BJ (cell line): ENCODE results near the gene ACVR2B. TPM values are rescaled to one million over a fixed set of nuclear protein-coding genes. Genes with fewer than 3 reads are reported as not detected.

Experiments used
- CTCF ChIA-PET: fragments of 350-600 bp; formaldehyde crosslinking; extraction: SDS; loops from one replicate; lab custom pipeline; 2021; ENCODE audit warnings: antibody characterized with exemption, inconsistent platforms; lab: Yijun Ruan, JAX
- POLR2A ChIA-PET: fragments of 300-600 bp; sonication (Branson Sonifier 250); formaldehyde crosslinking; extraction: SDS; loops from one replicate; lab custom pipeline; 2021; ENCODE audit warnings: antibody characterized with exemption; lab: Charles Lee
- DNase-seq: peaks from one replicate; pipeline ENCODE4 v3.0.0-alpha.2; 2011; ENCODE audit warnings: low read depth
- H3K27me3 ChIP-seq: 2 replicates; pipeline ENCODE4 v1.6.0; 2011; ENCODE audit warnings: low read length; ENCODE audit not compliant: control insufficient read depth, insufficient read depth
- H3K36me3 ChIP-seq: 2 replicates; pipeline ENCODE4 v1.5.1; 2011; ENCODE audit warnings: low read length; ENCODE audit not compliant: control insufficient read depth, insufficient read depth
- H3K4me3 ChIP-seq: 2 replicates; pipeline ENCODE4 v1.5.1; 2011; ENCODE audit warnings: low read depth, mild to moderate bottlenecking, control low read depth, low read length
- polyA plus RNA-seq: library from polyadenylated mRNA; depleted of rRNA; stranded (reverse); fragments of >200 nt; gene quantifications from 2 replicates; pipeline ENCODE4 v1.2.3, GENCODE V29; 2011
- TF ChIP-seq, protein P1 (sequence below): IDR thresholded peaks from 2 replicates; pipeline ENCODE4 v1.5.1; 2011; ENCODE audit warnings: low read depth, mild to moderate bottlenecking, control low read depth, inconsistent platforms, low read length, moderate library complexity; ENCODE audit not compliant: insufficient read depth

Gene ACVR2B
- polyA plus RNA-seq, 1 experiment, result 1.6 TPM

GRCh38 chr3:38479431-38480092, 25.9 kb downstream of the ACVR2B start:
- no peaks in the 10 kb centered on the region for H3K27me3 ChIP-seq
- ChIA-PET CTCF (interaction anchor here (0.5 to 6.5 kb wide), 24 partner anchors 10 to 813 kb away, joined by 3 to 112 read pairs (median 4); partner anchors contain the start of genes EXOG and XYLB), POLR2A (no interaction called here)
- peaks cover 14% of the 10 kb centered on the region for H3K36me3 ChIP-seq
- H3K4me3 ChIP-seq, result no peak overlapping the region
- TF ChIP-seq, protein P1, sequence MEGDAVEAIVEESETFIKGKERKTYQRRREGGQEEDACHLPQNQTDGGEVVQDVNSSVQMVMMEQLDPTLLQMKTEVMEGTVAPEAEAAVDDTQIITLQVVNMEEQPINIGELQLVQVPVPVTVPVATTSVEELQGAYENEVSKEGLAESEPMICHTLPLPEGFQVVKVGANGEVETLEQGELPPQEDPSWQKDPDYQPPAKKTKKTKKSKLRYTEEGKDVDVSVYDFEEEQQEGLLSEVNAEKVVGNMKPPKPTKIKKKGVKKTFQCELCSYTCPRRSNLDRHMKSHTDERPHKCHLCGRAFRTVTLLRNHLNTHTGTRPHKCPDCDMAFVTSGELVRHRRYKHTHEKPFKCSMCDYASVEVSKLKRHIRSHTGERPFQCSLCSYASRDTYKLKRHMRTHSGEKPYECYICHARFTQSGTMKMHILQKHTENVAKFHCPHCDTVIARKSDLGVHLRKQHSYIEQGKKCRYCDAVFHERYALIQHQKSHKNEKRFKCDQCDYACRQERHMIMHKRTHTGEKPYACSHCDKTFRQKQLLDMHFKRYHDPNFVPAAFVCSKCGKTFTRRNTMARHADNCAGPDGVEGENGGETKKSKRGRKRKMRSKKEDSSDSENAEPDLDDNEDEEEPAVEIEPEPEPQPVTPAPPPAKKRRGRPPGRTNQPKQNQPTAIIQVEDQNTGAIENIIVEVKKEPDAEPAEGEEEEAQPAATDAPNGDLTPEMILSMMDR, result peak; percentile 90
- no peak for DNase-seq

GRCh38 chr3:38480093-38480445, 26.4 kb downstream of the ACVR2B start:
- POLR2A ChIA-PET, result no interaction called here
- TF ChIP-seq, protein P1, result no peak

GRCh38 chr3:38480930-38481329, 27.2 kb downstream of the ACVR2B start:
- DNase-seq, result no peak
- POLR2A ChIA-PET, result no interaction called here
- CTCF ChIA-PET, result interaction anchor here (0.6 to 6.5 kb wide), 18 partner anchors 9 to 811 kb away, joined by 3 to 112 read pairs (median 5); partner anchors contain the start of genes EXOG and XYLB
- no peak overlapping the region for H3K4me3 ChIP-seq
- no peaks in the 10 kb centered on the region for H3K27me3 ChIP-seq
- peaks cover 14% of the 10 kb centered on the region for H3K36me3 ChIP-seq
- TF ChIP-seq, protein P1, result no peak

More at GRCh38 chr3:38480093-38480445, 26.4 kb downstream of the ACVR2B start:
- Histone ChIP-seq H3K4me3 (no peak overlapping the region), H3K27me3 (no peaks in the 10 kb centered on the region), H3K36me3 (peaks cover 14% of the 10 kb centered on the region)
- DNase-seq, result no peak
- CTCF ChIA-PET, result interaction anchor here (0.7 to 6.5 kb wide), 24 partner anchors 9 to 812 kb away, joined by 3 to 112 read pairs (median 4); partner anchors contain the start of genes EXOG and XYLB

DNA sequence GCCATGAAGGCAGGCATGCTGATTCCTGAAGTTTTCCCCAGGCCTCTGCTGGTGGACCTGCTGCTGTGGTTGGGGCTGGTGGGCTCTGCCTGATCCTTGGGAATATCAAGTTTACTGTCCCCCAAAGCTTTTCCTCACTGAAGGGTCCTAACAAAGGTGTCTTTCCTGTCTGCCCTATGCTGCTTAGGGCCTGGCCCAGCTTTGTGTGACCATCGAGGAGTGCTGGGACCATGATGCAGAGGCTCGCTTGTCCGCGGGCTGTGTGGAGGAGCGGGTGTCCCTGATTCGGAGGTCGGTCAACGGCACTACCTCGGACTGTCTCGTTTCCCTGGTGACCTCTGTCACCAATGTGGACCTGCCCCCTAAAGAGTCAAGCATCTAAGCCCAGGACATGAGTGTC, 29.3 kb downstream of the ACVR2B start:
- POLR2A ChIA-PET, result no interaction called here
- no peak for DNase-seq
- CTCF ChIA-PET, result interaction anchor here (1.1 to 6.5 kb wide), 4 partner anchors 9 to 137 kb away, joined by 3 to 112 read pairs (median 18); partner anchors contain the start of genes EXOG and XYLB
- Histone ChIP-seq H3K27me3 (no peaks in the 10 kb centered on the region), H3K4me3 (no peak overlapping the region), H3K36me3 (peaks cover 14% of the 10 kb centered on the region)
- TF ChIP-seq, protein P1, result no peak

- no peak for DNase-seq
- H3K36me3 ChIP-seq, result peaks cover 3% of the 10 kb centered on the region
- TF ChIP-seq, protein P1, result no peak
- ChIA-PET CTCF (interaction anchor here (0.9 to 2.2 kb wide), 2 partner anchors 9 to 19 kb away, joined by 3 to 7 read pairs; partner anchors contain the start of gene EXOG), POLR2A (no interaction called here)
- H3K27me3 ChIP-seq, result no peaks in the 10 kb centered on the region
- no peak overlapping the region for H3K4me3 ChIP-seq
These were observed 33.6 kb downstream of the ACVR2B start for GRCh38 chr3:38487323-38487722.
